ENCODE measurements around the gene DIAPH3. TPM values are rescaled to one million over a fixed set of nuclear protein-coding genes. Genes with fewer than 3 reads are reported as not detected.
"Not testable (repeated sequence)": the region's sequence is repeated elsewhere in the genome, so short reads cannot be mapped to it uniquely, and the experiment has no call there.

DIAPH3 gene
- total RNA-seq, 4 donors from 2014 or later, result 0.10 to 0.67 TPM; not detected in 2

GRCh38 chr13:60062502-60062901, 101.2 kb downstream of the DIAPH3 start:
- Histone ChIP-seq H3K4me3 (replicated peaks in 1 of 3) (no peak overlapping the region), H3K36me3 (no peaks in the 10 kb centered on the region), H3K27ac (no peak overlapping the region), H3K9me3 (no peaks in the 10 kb centered on the region), H3K4me1 (peaks cover 0 to 7% of the 10 kb centered on the region in 2 donors), H3K27me3 (no peaks in the 10 kb centered on the region)
- no peak for TF ChIP-seq CTCF (IDR thresholded peaks at IDR 0.05)
- no peak for TF ChIP-seq POLR2A (IDR thresholded peaks at IDR 0.05)
- intact Hi-C loops (cut with DNase I), result no loop called here
- no peak for DNase-seq
- WGBS, 2 donors, result 94 to 99% methylated on average over 2 of the region's 2 CpGs

- intact Hi-C loops (cut with DNase I), result no loop called here
These were observed 102.0 kb downstream of the DIAPH3 start for GRCh38 chr13:60061737-60062136.

GRCh38 chr13:60051754-60052285, 111.9 kb downstream of the DIAPH3 start:
- intact Hi-C loops (cut with DNase I), result no loop called here
- Histone ChIP-seq H3K4me3 (replicated peaks in 1 of 3) (no peak overlapping the region), H3K36me3 (no peaks in the 10 kb centered on the region), H3K9me3 (no peaks in the 10 kb centered on the region), H3K27ac (no peak overlapping the region), H3K4me1 (no peaks in the 10 kb centered on the region), H3K27me3 (no peaks in the 10 kb centered on the region)
- WGBS, 2 donors, result 87 to 92% methylated on average over 3 of the region's 3 CpGs
- DNase-seq, result no peak
- TF ChIP-seq CTCF (IDR thresholded peaks at IDR 0.05) (no peak), POLR2A (IDR thresholded peaks at IDR 0.05) (no peak)

More at GRCh38 chr13:60061737-60062136, 102.0 kb downstream of the DIAPH3 start:
- H3K36me3 ChIP-seq, result no peaks in the 10 kb centered on the region
- no peak for DNase-seq
- H3K27ac ChIP-seq, result no peak overlapping the region
- TF ChIP-seq CTCF (IDR thresholded peaks at IDR 0.05) (no peak), POLR2A (IDR thresholded peaks at IDR 0.05) (no peak)
- H3K9me3 ChIP-seq, result no peaks in the 10 kb centered on the region
- peaks cover 0 to 7% of the 10 kb centered on the region in 2 donors for H3K4me1 ChIP-seq
- H3K4me3 ChIP-seq (replicated peaks in 1 of 3), result no peak overlapping the region
- H3K27me3 ChIP-seq, result no peaks in the 10 kb centered on the region
- 83 to 87% methylated on average over 3 of the region's 3 CpGs for WGBS, 2 donors

DNA sequence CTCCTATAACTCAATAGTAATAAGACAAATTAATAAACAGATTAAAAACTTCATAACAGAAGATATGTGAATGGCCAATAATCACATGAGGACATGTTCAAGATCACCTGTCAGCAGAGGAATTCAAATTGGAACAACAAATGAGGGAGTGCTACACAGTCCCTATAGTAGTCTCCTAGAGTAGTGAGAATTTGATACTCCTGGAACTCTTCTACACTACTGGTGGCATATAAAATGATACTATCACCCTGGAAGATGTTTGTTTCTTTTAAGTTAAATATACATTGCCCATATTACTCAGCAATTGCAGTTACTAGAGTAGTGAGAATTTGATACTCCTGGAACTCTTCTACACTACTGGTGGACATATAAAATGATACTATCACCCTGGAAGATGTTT, 115.4 kb downstream of the DIAPH3 start:
- H3K4me1 ChIP-seq; DNase-seq; H3K9me3 ChIP-seq; intact Hi-C loops (cut with DNase I); H3K27ac ChIP-seq; H3K4me3 ChIP-seq (replicated peaks in 1 of 3); H3K27me3 ChIP-seq; H3K36me3 ChIP-seq: not testable (repeated sequence)

DNA sequence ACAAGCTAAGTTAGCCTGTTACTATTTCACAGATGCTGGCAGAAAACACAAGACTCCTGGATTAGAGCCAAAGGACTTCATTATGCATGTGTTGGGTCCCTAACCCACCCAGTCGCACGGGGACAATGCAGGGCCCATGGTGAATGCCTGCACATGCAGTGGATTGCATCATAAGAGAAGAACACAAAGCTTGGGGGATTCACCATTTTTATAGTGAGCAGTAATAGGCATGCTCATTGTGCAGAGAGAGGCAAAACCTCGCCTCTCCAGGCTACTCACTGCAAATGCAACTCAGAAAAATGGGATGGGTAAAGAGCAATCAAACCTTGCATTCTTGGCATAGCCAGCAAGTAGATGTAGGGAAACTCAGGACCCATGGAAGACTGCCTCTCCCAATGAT, 115.8 kb downstream of the DIAPH3 start:
- H3K27me3 ChIP-seq, result no peaks in the 10 kb centered on the region
- intact Hi-C loops (cut with DNase I), result no loop called here
- no peaks in the 10 kb centered on the region for H3K9me3 ChIP-seq
- H3K27ac ChIP-seq, result no peak overlapping the region
- 68 to 75% methylated on average over 3 of the region's 3 CpGs for WGBS, 2 donors
- H3K36me3 ChIP-seq, result no peaks in the 10 kb centered on the region
- no peak overlapping the region for H3K4me3 ChIP-seq (replicated peaks in 1 of 3)
- TF ChIP-seq CTCF (IDR thresholded peaks at IDR 0.05), result no peak
- no peak for TF ChIP-seq POLR2A (IDR thresholded peaks at IDR 0.05)
- no peak for DNase-seq
- H3K4me1 ChIP-seq, result no peaks in the 10 kb centered on the region

DNA sequence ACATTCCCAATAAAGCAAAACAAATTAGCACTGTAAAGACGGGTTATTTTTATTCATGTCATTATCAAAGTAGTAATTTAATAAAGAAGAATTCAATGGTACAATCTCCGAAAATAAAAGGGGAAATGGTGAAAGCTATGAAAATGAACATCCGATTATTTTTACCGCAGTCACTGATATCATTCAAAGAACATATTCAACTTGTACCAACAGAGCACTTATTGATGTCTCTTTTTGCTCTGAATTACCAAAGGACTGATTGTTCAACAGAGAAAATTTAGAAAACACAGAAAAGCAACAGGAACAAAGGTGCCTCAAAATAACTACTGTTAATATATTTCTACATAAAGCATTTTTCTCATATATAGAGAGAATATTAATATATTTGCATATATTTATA, 119.4 kb downstream of the DIAPH3 start:
- Histone ChIP-seq H3K4me3 (replicated peaks in 1 of 3) (no peak overlapping the region), H3K27me3 (no peaks in the 10 kb centered on the region), H3K36me3 (no peaks in the 10 kb centered on the region), H3K9me3 (no peaks in the 10 kb centered on the region), H3K4me1 (no peaks in the 10 kb centered on the region), H3K27ac (no peak overlapping the region)
- WGBS, 2 donors, result 97 to 98% methylated on average over 4 of the region's 4 CpGs
- intact Hi-C loops (cut with DNase I), result no loop called here
- TF ChIP-seq POLR2A (IDR thresholded peaks at IDR 0.05), result no peak
- no peak for TF ChIP-seq CTCF (IDR thresholded peaks at IDR 0.05)
- DNase-seq, result no peak
